Astrocyte (in vitro differentiated cells and primary cell): ENCODE results near the gene RETREG2. TPM values are rescaled to one million over a fixed set of nuclear protein-coding genes. Genes with fewer than 3 reads are reported as not detected.
A peak's percentile ranks its signal among the peaks of the same experiment; 100 is the strongest.

ENCODE experiments used
- DNase-seq: peaks from one replicate; pipeline ENCODE4 v3.0.0-alpha.2; 2010; ENCODE audit warnings: low read depth
- FAIRE-seq: peaks from 2 replicates; lab custom pipeline; 2011; peaks lifted over from hg19 to GRCh38; lab: Jason Lieb, UNC
- H2AFZ ChIP-seq: 2 replicates; pipeline ENCODE4 v1.6.0; 2012; ENCODE audit warnings: low read depth, low read length, inconsistent platforms
- H3K27ac ChIP-seq: 2 replicates; pipeline ENCODE4 v1.5.1; 2011; ENCODE audit warnings: low read depth, low read length, inconsistent platforms
- H3K27me3 ChIP-seq: 2 replicates; pipeline ENCODE4 v1.6.0; 2011; ENCODE audit warnings: low read length, inconsistent platforms; ENCODE audit not compliant: insufficient read depth
- H3K36me3 ChIP-seq: 2 replicates; pipeline ENCODE4 v1.5.1; 2011; ENCODE audit warnings: low read length, inconsistent platforms; ENCODE audit not compliant: insufficient read depth
- H3K4me1 ChIP-seq: 2 replicates; pipeline ENCODE4 v1.5.1; 2011; ENCODE audit warnings: low read length, inconsistent platforms; ENCODE audit not compliant: insufficient read depth
- H3K4me2 ChIP-seq: 2 replicates; pipeline ENCODE4 v1.6.0; 2012; ENCODE audit warnings: low read length, inconsistent platforms
- H3K4me3 ChIP-seq: 2 replicates; pipeline ENCODE4 v1.5.1; 2011; ENCODE audit warnings: low read depth, mild to moderate bottlenecking, low read length, inconsistent platforms; ENCODE audit not compliant: insufficient read depth
- H3K79me2 ChIP-seq: 2 replicates; pipeline ENCODE4 v1.6.0; 2012; ENCODE audit warnings: mild to moderate bottlenecking, low read length, inconsistent platforms; ENCODE audit not compliant: insufficient read depth
- H3K9ac ChIP-seq: 2 replicates; pipeline ENCODE4 v1.6.0; 2012; ENCODE audit warnings: mild to moderate bottlenecking, low read length, inconsistent platforms
- H3K9me3 ChIP-seq: 2 replicates; pipeline ENCODE4 v1.5.1; 2012; ENCODE audit warnings: low read depth, mild to moderate bottlenecking, low read length, inconsistent platforms; ENCODE audit not compliant: insufficient read depth
- H4K20me1 ChIP-seq: 2 replicates; pipeline ENCODE4 v1.6.0; 2012; ENCODE audit warnings: low read length, inconsistent platforms; ENCODE audit not compliant: insufficient read depth
- H3K27ac Mint-ChIP-seq: one replicate; pipeline ENCODE4 v1.8.0; 2021; ENCODE audit warnings: mild to moderate bottlenecking, mixed read lengths; ENCODE audit not compliant: unreplicated experiment
- H3K27me3 Mint-ChIP-seq: one replicate; pipeline ENCODE4 v1.8.0; 2021; ENCODE audit warnings: low read depth, mixed read lengths; ENCODE audit not compliant: unreplicated experiment
- H3K36me3 Mint-ChIP-seq: one replicate; pipeline ENCODE4 v1.8.0; 2021; ENCODE audit warnings: low read depth, mixed read lengths; ENCODE audit not compliant: unreplicated experiment
- H3K4me1 Mint-ChIP-seq: one replicate; pipeline ENCODE4 v1.8.0; 2021; ENCODE audit warnings: low read depth, mixed read lengths; ENCODE audit not compliant: unreplicated experiment
- H3K4me3 Mint-ChIP-seq: one replicate; pipeline ENCODE4 v1.8.0; 2021; ENCODE audit warnings: mild to moderate bottlenecking, moderate library complexity, mixed read lengths; ENCODE audit not compliant: unreplicated experiment
- H3K9me3 Mint-ChIP-seq: one replicate; pipeline ENCODE4 v1.8.0; 2021; ENCODE audit warnings: mild to moderate bottlenecking, mixed read lengths; ENCODE audit not compliant: unreplicated experiment
- CTCF ChIP-seq: IDR thresholded peaks from 2 replicates; pipeline ENCODE4 v1.5.1; 2011; ENCODE audit warnings: low read depth, mild to moderate bottlenecking, inconsistent platforms, low read length, moderate library complexity; ENCODE audit not compliant: insufficient read depth
- EZH2 ChIP-seq: IDR thresholded peaks from 2 replicates; pipeline ENCODE4 v1.6.1; 2012; ENCODE audit warnings: mild to moderate bottlenecking, low read length, inconsistent platforms; ENCODE audit not compliant: insufficient read depth
- total RNA-seq: library from RNA; stranded (reverse); gene quantifications from 2 replicates; pipeline ENCODE4 v1.2.1, GENCODE V29; 2021

The RETREG2 gene
- total RNA-seq, 1 donor from 2014 or later: 54.8 TPM

GRCh38 chr2:219205981-219206327 is 27.9 kb downstream of the RETREG2 start:
- H3K9me3 Mint-ChIP-seq: no peaks in the 10 kb centered on the region
- peak overlapping the region; percentile 73 for H2AFZ ChIP-seq
- H3K4me1 Mint-ChIP-seq: peaks cover 11% of the 10 kb centered on the region
- H3K27ac ChIP-seq: peak overlapping the region; percentile 35
- FAIRE-seq (no peak), DNase-seq (no peak)
- peaks cover 16% of the 10 kb centered on the region for H3K4me1 ChIP-seq
- H3K36me3 ChIP-seq: no peaks in the 10 kb centered on the region
- peaks cover 6% of the 10 kb centered on the region for H3K79me2 ChIP-seq
- no peak overlapping the region for H3K27ac Mint-ChIP-seq
- no peaks in the 10 kb centered on the region for H3K9me3 ChIP-seq
- peak overlapping the region; percentile 77 for H3K9ac ChIP-seq
- peak overlapping the region; percentile 88 for H3K4me3 Mint-ChIP-seq
- H3K27me3 Mint-ChIP-seq: peaks cover 4% of the 10 kb centered on the region
- H3K27me3 ChIP-seq: no peaks in the 10 kb centered on the region
- H4K20me1 ChIP-seq: peaks cover 15% of the 10 kb centered on the region
- peaks cover 3% of the 10 kb centered on the region for H3K36me3 Mint-ChIP-seq
- H3K4me2 ChIP-seq: peak overlapping the region; percentile 83
- H3K4me3 ChIP-seq: peak overlapping the region; percentile 64
- no peak for TF ChIP-seq CTCF

- Mint-ChIP-seq H3K36me3 (peaks cover 3% of the 10 kb centered on the region), H3K4me1 (peaks cover 11% of the 10 kb centered on the region), H3K27me3 (peaks cover 2% of the 10 kb centered on the region), H3K4me3 (peak within 1 kb of the TSS; percentile 88), H3K27ac (peak within 1 kb of the TSS; percentile 79), H3K9me3 (no peaks in the 10 kb centered on the region)
- Histone ChIP-seq H3K9ac (peak within 1 kb of the TSS; percentile 77), H2AFZ (peak within 1 kb of the TSS; percentile 73), H4K20me1 (peaks cover 15% of the 10 kb centered on the region), H3K27ac (peak within 1 kb of the TSS; percentile 75), H3K79me2 (peaks cover 6% of the 10 kb centered on the region), H3K27me3 (no peaks in the 10 kb centered on the region), H3K36me3 (no peaks in the 10 kb centered on the region), H3K4me2 (peak within 1 kb of the TSS; percentile 83), H3K4me3 (peak within 1 kb of the TSS; percentile 66), H3K9me3 (no peaks in the 10 kb centered on the region), H3K4me1 (peaks cover 16% of the 10 kb centered on the region)
- TF ChIP-seq CTCF (no peak), EZH2 (no peak)
- DNase-seq: peak; percentile 72
- FAIRE-seq: no peak
Measured at GRCh38 chr2:219206328-219207133, 28.5 kb downstream of the RETREG2 start, which contains the start of gene ZFAND2B. Gene ZFAND2B, plus strand, starts transcription at chr2:219206782. Its CDS starts 206 bp downstream, at chr2:219206988.
